HG02642 (cell line): ENCODE results near the gene CACNG4.

Source experiments
- ATAC-seq: cut with Tn5 transposase; IDR thresholded peaks from one replicate; pipeline ENCODE4 v1.9.1; 2021; ENCODE audit warnings: mild to moderate bottlenecking; ENCODE audit not compliant: unreplicated experiment, poor library complexity

CACNG4 gene

GRCh38 chr17:66963909-66964771, at the start of gene CACNG4:
CACNG4 (plus strand) TSS chr17:66964707; CDS start chr17:66964912, 205 bp downstream.
- no peak for ATAC-seq

- no peak for ATAC-seq
Observed at GRCh38 chr17:66915204-66915611, 49.3 kb upstream of the CACNG4 start.

- ATAC-seq = no peak
Observed at GRCh38 chr17:66915792-66916191, 48.7 kb upstream of the CACNG4 start.

GRCh38 chr17:66916946-66917345, 47.6 kb upstream of the CACNG4 start:
- no peak for ATAC-seq

- ATAC-seq = no peak
Observed at GRCh38 chr17:66918896-66919295, 45.6 kb upstream of the CACNG4 start.

GRCh38 chr17:66920435-66920834, 44.1 kb upstream of the CACNG4 start:
- ATAC-seq = no peak

GRCh38 chr17:66920950-66921349, 43.6 kb upstream of the CACNG4 start:
- ATAC-seq = no peak

GRCh38 chr17:66923886-66924285, 40.6 kb upstream of the CACNG4 start:
- ATAC-seq = no peak

GRCh38 chr17:66925811-66926500, 38.6 kb upstream of the CACNG4 start:
- ATAC-seq = no peak

GRCh38 chr17:66928949-66929348, 35.6 kb upstream of the CACNG4 start:
- ATAC-seq = no peak

GRCh38 chr17:66929591-66929990, 34.9 kb upstream of the CACNG4 start:
- ATAC-seq = no peak

- no peak for ATAC-seq
Observed at GRCh38 chr17:66930933-66931332, 33.6 kb upstream of the CACNG4 start.

- no peak for ATAC-seq
Observed at GRCh38 chr17:66932311-66932710, 32.2 kb upstream of the CACNG4 start.

- no peak for ATAC-seq
Observed at GRCh38 chr17:66934040-66934439, 30.5 kb upstream of the CACNG4 start.

- ATAC-seq = no peak
Observed at GRCh38 chr17:66935717-66936116, 28.8 kb upstream of the CACNG4 start.

GRCh38 chr17:66938656-66939055, 25.9 kb upstream of the CACNG4 start:
- ATAC-seq = no peak

GRCh38 chr17:66939461-66940114, 24.9 kb upstream of the CACNG4 start:
- ATAC-seq = no peak

GRCh38 chr17:66941249-66941648, 23.3 kb upstream of the CACNG4 start:
- no peak for ATAC-seq

GRCh38 chr17:66941773-66942450, 22.6 kb upstream of the CACNG4 start:
- no peak for ATAC-seq

GRCh38 chr17:66942451-66943264, 21.8 kb upstream of the CACNG4 start:
- no peak for ATAC-seq
